Measurements from ENCODE around the gene GNG12. TPM values are rescaled to one million over a fixed set of nuclear protein-coding genes. Genes with fewer than 3 reads are reported as not detected.

The GNG12 gene
- total and polyA plus RNA-seq, 4 experiments from 2014 or later = not detected

- peak overlapping the region; percentile 7 to 39 for H3K4me3 ChIP-seq (ENCODE audit: low read length in 2 of 2)
- DNase-seq = no peak
- H3K27ac ChIP-seq (ENCODE audit: low read depth, low read length) = no peak overlapping the region
- H3K27ac Mint-ChIP-seq = peak overlapping the region in 1 of 7 donors; percentile 65
- H3K9me3 Mint-ChIP-seq = peaks cover 0 to 4% (median 0%) of the 10 kb centered on the region in 8 donors
- H3K27me3 ChIP-seq (ENCODE audit: insufficient read depth, low read length) = peaks cover 32% of the 10 kb centered on the region
- no peaks in the 10 kb centered on the region for H3K36me3 ChIP-seq (ENCODE audit: insufficient read depth, low read length)
- ChIA-PET CTCF (ENCODE audit: partially characterized antibody) (interaction anchor here (0.6 to 1.2 kb wide), 3 partner anchors 10 to 179 kb away, joined by 3 read pairs; no protein-coding TSS in a partner anchor), POLR2A (ENCODE audit: partially characterized antibody) (no interaction called here)
- H3K27me3 Mint-ChIP-seq = peaks cover 37 to 40% of the 10 kb centered on the region in 2 donors
- intact Hi-C loops (cut with micrococcal nuclease) = no loop called here
- H3K4me1 Mint-ChIP-seq = peaks cover 10 to 19% (median 11%) of the 10 kb centered on the region in 4 donors
- H3K9me3 ChIP-seq (ENCODE audit: control insufficient read depth in 1 of 2, low read length in 2 of 2) = no peaks in the 10 kb centered on the region
- H3K4me3 Mint-ChIP-seq = peak overlapping the region; percentile 70 to 88 (median 79)
- no peaks in the 10 kb centered on the region for H3K36me3 Mint-ChIP-seq
- H3K4me1 ChIP-seq (ENCODE audit: insufficient read depth, low read length) = peaks cover 21% of the 10 kb centered on the region
Measured at GRCh38 chr1:67831850-67832513, 1.3 kb downstream of the GNG12 start.

DNA sequence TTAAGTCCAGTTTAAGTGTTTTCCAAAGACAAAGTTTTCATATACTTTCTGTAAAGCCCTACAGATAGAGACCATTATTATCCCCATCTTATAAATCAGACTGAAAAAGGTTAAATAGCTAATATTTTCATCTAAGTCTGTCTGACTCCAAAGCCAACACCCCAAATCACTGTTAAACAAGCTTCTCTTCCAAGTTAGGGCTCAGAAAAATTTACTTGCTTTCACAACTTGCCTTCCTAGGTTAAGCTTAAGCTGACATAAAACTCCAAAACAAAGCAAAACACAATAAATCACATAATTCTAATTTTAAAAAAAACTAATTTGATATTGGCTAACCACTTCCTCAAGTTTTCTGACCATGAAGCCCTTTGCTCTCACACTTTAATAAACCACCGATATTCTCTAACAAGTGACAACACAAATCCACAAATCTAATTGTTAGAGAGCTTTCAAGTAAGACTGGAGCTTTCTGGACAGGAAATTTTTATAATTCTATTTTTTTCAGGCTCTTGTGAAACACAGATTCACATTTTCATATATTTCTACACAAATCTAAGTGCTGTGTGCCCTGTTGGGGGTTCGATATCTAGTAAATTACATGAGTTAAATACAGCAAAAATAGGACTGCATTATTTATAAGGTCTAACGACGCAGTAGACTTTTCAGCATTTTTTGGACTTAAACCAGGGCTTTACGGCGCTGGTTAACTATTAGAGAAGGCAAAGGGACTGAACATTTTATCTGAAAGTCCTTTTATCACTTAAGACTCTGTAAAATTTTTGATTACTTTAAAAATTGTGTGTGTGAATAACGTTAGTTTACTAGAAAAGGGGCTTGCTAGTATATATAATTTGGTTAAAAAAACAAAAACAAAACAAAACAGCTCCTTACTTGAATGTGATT lies 2.1 kb downstream of the GNG12 start:
- CTCF ChIA-PET (ENCODE audit: partially characterized antibody) = interaction anchor here (0.6 to 1.2 kb wide), 2 partner anchors 9 to 180 kb away, joined by 3 read pairs; no protein-coding TSS in a partner anchor
- POLR2A ChIA-PET (ENCODE audit: partially characterized antibody) = no interaction called here
- peaks cover 10 to 19% (median 11%) of the 10 kb centered on the region in 4 donors for H3K4me1 Mint-ChIP-seq

GRCh38 chr1:67830226-67830625 lies 3.0 kb downstream of the GNG12 start:
- peaks cover 28% of the 10 kb centered on the region for H3K27me3 ChIP-seq (ENCODE audit: insufficient read depth, low read length)
- Mint-ChIP-seq H3K9me3 (peaks cover 0 to 4% (median 0%) of the 10 kb centered on the region in 8 donors), H3K4me3 (no peak overlapping the region), H3K36me3 (no peaks in the 10 kb centered on the region), H3K27ac (no peak overlapping the region), H3K27me3 (peaks cover 29 to 40% of the 10 kb centered on the region in 2 donors), H3K4me1 (peaks cover 10 to 19% (median 11%) of the 10 kb centered on the region in 4 donors)
- intact Hi-C loops (cut with micrococcal nuclease) = no loop called here
- CTCF ChIA-PET (ENCODE audit: partially characterized antibody) = no interaction called here
- POLR2A ChIA-PET (ENCODE audit: partially characterized antibody) = no interaction called here
- peaks cover 21% of the 10 kb centered on the region for H3K4me1 ChIP-seq (ENCODE audit: insufficient read depth, low read length)
- no peaks in the 10 kb centered on the region for H3K36me3 ChIP-seq (ENCODE audit: insufficient read depth, low read length)
- DNase-seq = no peak
- H3K9me3 ChIP-seq (ENCODE audit: control insufficient read depth in 1 of 2, low read length in 2 of 2) = no peaks in the 10 kb centered on the region
- H3K27ac ChIP-seq (ENCODE audit: low read depth, low read length) = no peak overlapping the region
- no peak overlapping the region for H3K4me3 ChIP-seq (ENCODE audit: low read length in 2 of 2)

More for the DNA sequence above, 2.1 kb downstream of the GNG12 start:
- intact Hi-C loops (cut with micrococcal nuclease) = no loop called here
- Mint-ChIP-seq H3K27me3 (peaks cover 34 to 40% of the 10 kb centered on the region in 2 donors), H3K27ac (no peak overlapping the region), H3K36me3 (no peaks in the 10 kb centered on the region), H3K9me3 (peaks cover 0 to 4% (median 0%) of the 10 kb centered on the region in 8 donors), H3K4me3 (peak overlapping the region; percentile 70 to 88 (median 79))
- DNase-seq = no peak
- no peak overlapping the region for H3K4me3 ChIP-seq (ENCODE audit: low read length in 2 of 2)
- H3K36me3 ChIP-seq (ENCODE audit: insufficient read depth, low read length) = no peaks in the 10 kb centered on the region
- no peaks in the 10 kb centered on the region for H3K9me3 ChIP-seq (ENCODE audit: control insufficient read depth in 1 of 2, low read length in 2 of 2)
- no peak overlapping the region for H3K27ac ChIP-seq (ENCODE audit: low read depth, low read length)
- H3K4me1 ChIP-seq (ENCODE audit: insufficient read depth, low read length) = peaks cover 21% of the 10 kb centered on the region
- peaks cover 32% of the 10 kb centered on the region for H3K27me3 ChIP-seq (ENCODE audit: insufficient read depth, low read length)

- H3K4me1 Mint-ChIP-seq = peaks cover 8 to 11% (median 10%) of the 10 kb centered on the region in 4 donors
- ChIA-PET POLR2A (ENCODE audit: partially characterized antibody) (no interaction called here), CTCF (ENCODE audit: partially characterized antibody) (no interaction called here)
- H3K4me3 Mint-ChIP-seq = no peak overlapping the region
- intact Hi-C loops (cut with micrococcal nuclease) = no loop called here
- H3K27ac ChIP-seq (ENCODE audit: low read depth, low read length) = no peak overlapping the region
- peaks cover 15% of the 10 kb centered on the region for H3K4me1 ChIP-seq (ENCODE audit: insufficient read depth, low read length)
- H3K4me3 ChIP-seq (ENCODE audit: low read length in 2 of 2) = no peak overlapping the region
- peaks cover 20% of the 10 kb centered on the region for H3K27me3 ChIP-seq (ENCODE audit: insufficient read depth, low read length)
- no peak for DNase-seq
- no peaks in the 10 kb centered on the region for H3K9me3 ChIP-seq (ENCODE audit: control insufficient read depth in 1 of 2, low read length in 2 of 2)
- no peak overlapping the region for H3K27ac Mint-ChIP-seq
- H3K9me3 Mint-ChIP-seq = peaks cover 0 to 2% (median 0%) of the 10 kb centered on the region in 8 donors
- H3K36me3 ChIP-seq (ENCODE audit: insufficient read depth, low read length) = no peaks in the 10 kb centered on the region
- H3K27me3 Mint-ChIP-seq = peaks cover 22 to 24% of the 10 kb centered on the region in 2 donors
- no peaks in the 10 kb centered on the region for H3K36me3 Mint-ChIP-seq
Measured at GRCh38 chr1:67827688-67828087, 5.6 kb downstream of the GNG12 start.

DNA sequence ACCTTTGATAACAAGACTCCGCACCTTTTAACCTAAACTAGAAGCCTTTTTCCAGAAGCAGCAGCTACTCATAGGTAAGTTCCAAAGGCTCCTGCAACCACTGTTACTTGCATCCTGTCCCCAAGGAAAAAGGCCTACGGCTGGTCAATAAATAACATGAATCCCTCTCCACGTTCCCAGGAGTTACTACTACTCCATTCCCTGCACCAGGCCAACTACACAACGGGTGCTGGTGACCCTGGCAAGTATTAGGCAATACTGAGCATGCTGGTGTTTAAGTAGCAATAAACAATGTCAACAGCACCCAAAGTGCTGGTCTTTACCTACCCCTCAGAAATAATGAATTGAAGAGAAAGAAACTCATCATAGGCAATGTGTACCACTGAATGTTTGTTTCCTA lies 7.7 kb downstream of the GNG12 start:
- H3K27ac Mint-ChIP-seq = no peak overlapping the region
- no peaks in the 10 kb centered on the region for H3K9me3 Mint-ChIP-seq
- H3K27me3 ChIP-seq (ENCODE audit: insufficient read depth, low read length) = peaks cover under 1% of the 10 kb centered on the region
- no peaks in the 10 kb centered on the region for H3K9me3 ChIP-seq (ENCODE audit: control insufficient read depth in 1 of 2, low read length in 2 of 2)
- ChIA-PET POLR2A (ENCODE audit: partially characterized antibody) (no interaction called here), CTCF (ENCODE audit: partially characterized antibody) (no interaction called here)
- no peak overlapping the region for H3K27ac ChIP-seq (ENCODE audit: low read depth, low read length)
- H3K36me3 Mint-ChIP-seq = no peaks in the 10 kb centered on the region
- no peak overlapping the region for H3K4me3 ChIP-seq (ENCODE audit: low read length in 2 of 2)
- H3K4me1 ChIP-seq (ENCODE audit: insufficient read depth, low read length) = no peaks in the 10 kb centered on the region
- H3K36me3 ChIP-seq (ENCODE audit: insufficient read depth, low read length) = no peaks in the 10 kb centered on the region
- intact Hi-C loops (cut with micrococcal nuclease) = no loop called here
- no peak for DNase-seq
- no peaks in the 10 kb centered on the region for H3K4me1 Mint-ChIP-seq
- H3K4me3 Mint-ChIP-seq = no peak overlapping the region
- peaks cover 7 to 8% of the 10 kb centered on the region in 2 donors for H3K27me3 Mint-ChIP-seq

DNA sequence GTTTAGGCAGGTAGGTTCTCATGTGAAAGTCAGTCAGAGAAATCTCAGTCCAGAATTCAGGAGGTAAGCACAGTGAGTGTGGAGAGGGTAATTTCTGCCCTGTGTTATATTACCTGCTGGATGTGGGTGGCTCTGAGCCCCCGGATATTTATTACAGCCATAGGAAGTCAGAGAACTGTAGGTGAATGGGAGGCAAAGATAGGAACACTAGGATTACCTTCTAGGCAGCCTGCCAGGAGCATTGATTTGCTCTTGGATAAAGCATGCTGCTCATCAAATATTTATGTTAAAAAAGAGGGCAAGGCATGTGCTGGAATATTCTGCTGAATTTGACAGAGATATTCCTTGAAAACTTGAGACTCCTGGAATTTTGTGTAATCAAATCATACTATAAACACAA lies 8.5 kb downstream of the GNG12 start:
- no peak overlapping the region for H3K4me3 ChIP-seq (ENCODE audit: low read length in 2 of 2)
- peaks cover 6 to 7% of the 10 kb centered on the region in 2 donors for H3K27me3 Mint-ChIP-seq
- no peaks in the 10 kb centered on the region for H3K27me3 ChIP-seq (ENCODE audit: insufficient read depth, low read length)
- ChIA-PET POLR2A (ENCODE audit: partially characterized antibody) (no interaction called here), CTCF (ENCODE audit: partially characterized antibody) (no interaction called here)
- H3K36me3 ChIP-seq (ENCODE audit: insufficient read depth, low read length) = no peaks in the 10 kb centered on the region
- H3K27ac Mint-ChIP-seq = no peak overlapping the region
- H3K27ac ChIP-seq (ENCODE audit: low read depth, low read length) = no peak overlapping the region
- no peak overlapping the region for H3K4me3 Mint-ChIP-seq
- no peaks in the 10 kb centered on the region for H3K36me3 Mint-ChIP-seq
- intact Hi-C loops (cut with micrococcal nuclease) = no loop called here
- no peaks in the 10 kb centered on the region for H3K4me1 Mint-ChIP-seq
- H3K4me1 ChIP-seq (ENCODE audit: insufficient read depth, low read length) = no peaks in the 10 kb centered on the region
- H3K9me3 Mint-ChIP-seq = no peaks in the 10 kb centered on the region
- no peak for DNase-seq
- no peaks in the 10 kb centered on the region for H3K9me3 ChIP-seq (ENCODE audit: control insufficient read depth in 1 of 2, low read length in 2 of 2)

GRCh38 chr1:67823615-67824014 lies 9.7 kb downstream of the GNG12 start:
- H3K36me3 ChIP-seq (ENCODE audit: insufficient read depth, low read length) = no peaks in the 10 kb centered on the region
- DNase-seq = no peak
- H3K4me3 Mint-ChIP-seq = no peak overlapping the region
- no peaks in the 10 kb centered on the region for H3K4me1 Mint-ChIP-seq
- no peaks in the 10 kb centered on the region for H3K4me1 ChIP-seq (ENCODE audit: insufficient read depth, low read length)
- H3K27ac ChIP-seq (ENCODE audit: low read depth, low read length) = no peak overlapping the region
- H3K4me3 ChIP-seq (ENCODE audit: low read length in 2 of 2) = no peak overlapping the region
- H3K27me3 ChIP-seq (ENCODE audit: insufficient read depth, low read length) = no peaks in the 10 kb centered on the region
- H3K9me3 Mint-ChIP-seq = no peaks in the 10 kb centered on the region
- no peak overlapping the region for H3K27ac Mint-ChIP-seq
- ChIA-PET POLR2A (ENCODE audit: partially characterized antibody) (no interaction called here), CTCF (ENCODE audit: partially characterized antibody) (no interaction called here)
- peaks cover 10 to 17% of the 10 kb centered on the region in 2 donors for H3K27me3 Mint-ChIP-seq
- intact Hi-C loops (cut with micrococcal nuclease) = no loop called here
- H3K36me3 Mint-ChIP-seq = no peaks in the 10 kb centered on the region
- no peaks in the 10 kb centered on the region for H3K9me3 ChIP-seq (ENCODE audit: control insufficient read depth in 1 of 2, low read length in 2 of 2)

Data from CD4-positive, alpha-beta memory T cell (primary cell).